A549 (cell line): ENCODE results near the gene CHP2. TPM values are rescaled to one million over a fixed set of nuclear protein-coding genes. Genes with fewer than 3 reads are reported as not detected.

ENCODE experiments used
- ATAC-seq, 2 experiments: fragments of 200-7000 bp in 1 of 2; fragments of >200 bp in 1 of 2; cut with Nextera tagmentation in 1 of 2; cut with Tn5 transposase in 1 of 2; 3 replicates each; pipeline versions ENCODE4 v1.8.0 to v1.9.1; 2018 to 2020; ENCODE audit warnings: mild to moderate bottlenecking in 1 of 2, moderate library complexity in 1 of 2
- CTCF ChIA-PET: fragments of 300-600 bp; sonication (Branson Sonifier 250); formaldehyde crosslinking; extraction: SDS; loops from one replicate; lab custom pipeline; 2021; ENCODE audit warnings: antibody characterized with exemption, inconsistent platforms; lab: Yijun Ruan, JAX
- POLR2A ChIA-PET: fragments of 350-600 bp; formaldehyde crosslinking; extraction: SDS; loops from one replicate; lab custom pipeline; 2021; ENCODE audit warnings: antibody characterized with exemption, inconsistent platforms; lab: Yijun Ruan, JAX
- DNase-seq, 2 experiments: peaks; one replicate each; pipeline versions ENCODE4 v3.0.0 to v3.0.0-alpha.2; 2011 to 2016; ENCODE audit warnings: low read depth in 1 of 2, low spot score in 1 of 2
- FAIRE-seq: peaks from 2 replicates; lab custom pipeline; 2011; peaks lifted over from hg19 to GRCh38; lab: Jason Lieb, UNC
- H3K27ac ChIP-seq, 2 experiments: fragments of >200 bp; sonication (Bioruptor Twin); formaldehyde crosslinking; 3 replicates each; pipeline ENCODE4 v1.5.1; 2016 to 2017
- H3K4me1 ChIP-seq: fragments of >200 bp; sonication (Bioruptor Twin); formaldehyde crosslinking; 3 replicates; pipeline ENCODE4 v1.6.1; 2016
- H3K4me2 ChIP-seq: fragments of >200 bp; sonication (Bioruptor Twin); formaldehyde crosslinking; 3 replicates; pipeline ENCODE4 v1.6.1; 2016
- H3K4me3 ChIP-seq: fragments of >200 bp; sonication (Bioruptor Twin); formaldehyde crosslinking; 3 replicates; pipeline ENCODE4 v1.5.1; 2016
- H3K9me3 ChIP-seq: fragments of >200 bp; sonication (Bioruptor Twin); formaldehyde crosslinking; 3 replicates; pipeline ENCODE4 v1.6.1; 2016
- CHD2 ChIP-seq: fragments of 150-350 bp; IDR thresholded peaks from 2 replicates; pipeline ENCODE4 v1.6.1; 2014; ENCODE audit warnings: low read length; ENCODE audit not compliant: partially characterized antibody
- E2F6 ChIP-seq: IDR thresholded peaks from 2 replicates; pipeline ENCODE4 v1.6.1; 2012; ENCODE audit warnings: low read depth, borderline replicate concordance
- EHF ChIP-seq: fragments of 250-450 bp; sonication (Bioruptor Pico); IDR thresholded peaks from 2 replicates; pipeline ENCODE4 v1.5.0; 2020; ENCODE audit warnings: mild to moderate bottlenecking
- EHMT2 ChIP-seq: fragments of 200-600 bp; sonication (generic); IDR thresholded peaks from 2 replicates; pipeline ENCODE4 v1.6.1; 2016; ENCODE audit warnings: antibody characterized with exemption, low read depth, mild to moderate bottlenecking, moderate library complexity
- ELK1 ChIP-seq: fragments of 150-350 bp; IDR thresholded peaks from 2 replicates; pipeline ENCODE4 v1.6.1; 2014; ENCODE audit warnings: low read depth, mild to moderate bottlenecking, low read length
- EP300 ChIP-seq, 2 experiments: fragments of >200 bp; sonication (Bioruptor Twin); formaldehyde crosslinking; IDR thresholded peaks; 2 replicates in 1 of 2; 3 replicates in 1 of 2; pipeline ENCODE4 v1.6.1; 2016 to 2017
- FOSL2 ChIP-seq, 2 experiments: fragments of 450-650 bp in 1 of 2; fragments of >200 bp in 1 of 2; sonication (Bioruptor Twin) in 1 of 2; formaldehyde crosslinking; IDR thresholded peaks; 2 replicates each; pipeline versions ENCODE4 v1.5.0 to v1.6.1; 2016 to 2020; ENCODE audit warnings: mild to moderate bottlenecking in 1 of 2, moderate library complexity in 1 of 2
- GATA3 ChIP-seq: IDR thresholded peaks from 2 replicates; pipeline ENCODE4 v1.6.1; 2012; ENCODE audit warnings: borderline replicate concordance
- HES2 ChIP-seq: fragments of >200 bp; sonication (Bioruptor Twin); formaldehyde crosslinking; IDR thresholded peaks from 2 replicates; pipeline ENCODE4 v1.6.1; 2016
- HEYL ChIP-seq: fragments of 250-450 bp; sonication (Bioruptor Pico); IDR thresholded peaks from 2 replicates; pipeline ENCODE4 v1.8.0; 2021; ENCODE audit warnings: mild to moderate bottlenecking, moderate library complexity
- HOXA7 ChIP-seq: fragments of 250-450 bp; sonication (Bioruptor Pico); IDR thresholded peaks from 2 replicates; pipeline ENCODE4 v1.5.0; 2020; ENCODE audit warnings: mild to moderate bottlenecking, moderate library complexity
- HOXB5 ChIP-seq: fragments of 250-450 bp; sonication (Bioruptor Pico); IDR thresholded peaks from 2 replicates; pipeline ENCODE4 v1.5.0; 2020; ENCODE audit warnings: mild to moderate bottlenecking, moderate library complexity
- JUN ChIP-seq, 2 experiments: fragments of >200 bp; sonication (Bioruptor Twin); formaldehyde crosslinking; IDR thresholded peaks; 2 replicates in 1 of 2; 3 replicates in 1 of 2; pipeline ENCODE4 v1.6.1; 2016 to 2017
- MAFK ChIP-seq: fragments of 450-650 bp; IDR thresholded peaks from 2 replicates; pipeline ENCODE4 v1.6.1; 2014; ENCODE audit not compliant: partially characterized antibody
- MAX ChIP-seq: IDR thresholded peaks from 2 replicates; pipeline ENCODE4 v1.6.1; 2012
- MAZ ChIP-seq: fragments of 150-350 bp; IDR thresholded peaks from 2 replicates; pipeline ENCODE4 v1.6.1; 2014; ENCODE audit warnings: antibody characterized with exemption, low read depth, low read length, borderline replicate concordance
- NFE2L2 ChIP-seq: fragments of 150-350 bp; conservative IDR thresholded peaks from 2 replicates; pipeline ENCODE4 v1.6.1; 2014; ENCODE audit warnings: low read length
- NR3C1 ChIP-seq: fragments of >200 bp; sonication (Bioruptor Twin); formaldehyde crosslinking; IDR thresholded peaks from 3 replicates; pipeline ENCODE4 v1.6.1; 2017
- POLR2AphosphoS2 ChIP-seq: conservative IDR thresholded peaks from 2 replicates; pipeline ENCODE4 v1.6.1; 2012; ENCODE audit warnings: low read length, improper control_type of control experiment, inconsistent platforms
- RAD21 ChIP-seq, 2 experiments: fragments of >200 bp in 1 of 2; sonication (Bioruptor Twin) in 1 of 2; formaldehyde crosslinking in 1 of 2; IDR thresholded peaks in 1 of 2; conservative IDR thresholded peaks in 1 of 2; 2 replicates in 1 of 2; 3 replicates in 1 of 2; pipeline ENCODE4 v1.6.1; 2012 to 2018; ENCODE audit warnings: inconsistent platforms in 1 of 2
- RCOR1 ChIP-seq: fragments of 150-350 bp; IDR thresholded peaks from 2 replicates; pipeline ENCODE4 v1.6.1; 2014; ENCODE audit warnings: antibody characterized with exemption, low read length, low read depth
- REST ChIP-seq: fragments of 200-600 bp; sonication (generic); IDR thresholded peaks from 2 replicates; pipeline ENCODE4 v1.6.1; 2016; ENCODE audit warnings: antibody characterized with exemption, mild to moderate bottlenecking, moderate library complexity
- TP53 ChIP-seq: fragments of 250-450 bp; sonication (Bioruptor Pico); IDR thresholded peaks from 2 replicates; pipeline ENCODE4 v1.5.0; 2021; ENCODE audit warnings: mild to moderate bottlenecking, moderate library complexity
- ZSCAN20 ChIP-seq: fragments of 250-450 bp; sonication (Bioruptor Pico); IDR thresholded peaks from 2 replicates; pipeline ENCODE4 v1.8.0; 2022; ENCODE audit warnings: mild to moderate bottlenecking, moderate library complexity
- WGBS: methylation state at CpG from one replicate; pipeline ENCODE4 v1.1.6; 2017; ENCODE audit errors: missing lambda C conversion rate; 5-methylcytosine and 5-hydroxymethylcytosine counted together
- polyA plus RNA-seq, 4 experiments: library from polyadenylated mRNA; depleted of rRNA in 3 of 4; stranded (reverse); fragments of >200 nt; fragmentation: RNase III in 1 of 4; extraction: RNeasy Plus Mini Kit Qiagen cat#74134 plus additional on column Dnase treatment in 1 of 4; gene quantifications; 2 replicates in 3 of 4; 3 replicates in 1 of 4; pipeline ENCODE4 v1.2.3, GENCODE V29; 2011 to 2017

CHP2 gene
- polyA plus RNA-seq, 2 of the 4 experiments (the other 2 are of a cell fraction) = not detected

GRCh38 chr16:23771027-23771426 is 16.2 kb downstream of the CHP2 start:
- Histone ChIP-seq H3K4me2 (no peak overlapping the region), H3K27ac (no peak overlapping the region), H3K4me1 (no peaks in the 10 kb centered on the region), H3K9me3 (no peaks in the 10 kb centered on the region), H3K4me3 (no peak overlapping the region)
- ChIA-PET POLR2A (no interaction called here), CTCF (interaction anchor here (0.6 to 1.1 kb wide), 3 partner anchors 10 to 53 kb away, joined by 3 to 5 read pairs (median 4); no protein-coding TSS in a partner anchor)
- FAIRE-seq (no peak), ATAC-seq (no peak), DNase-seq (no peak)
- 59% methylated on average over 8 of the region's 8 CpGs for WGBS
- no peak for TF ChIP-seq HOXA7 (CRISPR knock-in tag)
- TF ChIP-seq ELK1 = no peak
- no peak for TF ChIP-seq NR3C1
- TF ChIP-seq MAX = no peak
- TF ChIP-seq MAZ = no peak
- no peak for TF ChIP-seq EHMT2

GRCh38 chr16:23771642-23772041 is 16.8 kb downstream of the CHP2 start:
- no peak overlapping the region for H3K4me2 ChIP-seq
- TF ChIP-seq EHF (no peak), REST (no peak), RAD21 (conservative IDR thresholded peaks at IDR 0.05 in 1 of 2, IDR thresholded peaks at IDR 0.05 in 1 of 2) (no peak), HES2 (no peak), ZSCAN20 (CRISPR knock-in tag) (no peak), FOSL2 (IDR thresholded peaks at IDR 0.05) (no peak), FOSL2 (CRISPR knock-in tag; IDR thresholded peaks at IDR 0.05) (no peak), POLR2AphosphoS2 (no peak), EP300 (IDR thresholded peaks at IDR 0.05) (no peak), RCOR1 (no peak), HEYL (CRISPR knock-in tag) (no peak), HOXB5 (CRISPR knock-in tag) (no peak), JUN (IDR thresholded peaks at IDR 0.05) (no peak), CHD2 (no peak), TP53 (no peak), MAFK (no peak), NFE2L2 (no peak), E2F6 (no peak), ELK1 (no peak), GATA3 (no peak)
- TF ChIP-seq, all 56 proteins: peak for 0
- Histone ChIP-seq H3K9me3 (no peaks in the 10 kb centered on the region), H3K4me3 (no peak overlapping the region), H3K27ac (no peak overlapping the region), H3K4me1 (no peaks in the 10 kb centered on the region)
- WGBS = 30% methylated on average over 2 of the region's 2 CpGs
- no peak for DNase-seq
- ChIA-PET CTCF (interaction anchor here (0.6 to 1.8 kb wide), 4 partner anchors 9 to 52 kb away, joined by 3 to 5 read pairs (median 4); no protein-coding TSS in a partner anchor), POLR2A (no interaction called here)
- FAIRE-seq = no peak
- no peak for ATAC-seq
